ENCODE results near the gene HAGH. TPM values are rescaled to one million over a fixed set of nuclear protein-coding genes. Genes with fewer than 3 reads are reported as not detected.

Gene HAGH
- total and polyA plus RNA-seq, 4 donors, result 51.2 to 99.7 (median 80.2) TPM

- no peak for TF ChIP-seq CTCF (IDR thresholded peaks at IDR 0.05; ENCODE audit: control extremely low read depth, extremely low read depth)
- ATAC-seq (ENCODE audit: insufficient read depth, low FRiP score) (no peak), DNase-seq (no peak)
- no peak overlapping the region for H3K9ac ChIP-seq (ENCODE audit: insufficient read depth in 1 of 2, low read length in 2 of 2)
- peak overlapping the region; percentile 95 for H3K4me3 ChIP-seq
- WGBS, 2 donors, result 15 to 27% methylated on average over 22 of the region's 22 CpGs
- H3K4me1 ChIP-seq (ENCODE audit: control insufficient read depth in 5 of 5, insufficient read depth in 5 of 5, low read length in 5 of 5), result peaks cover 0 to 28% (median 0%) of the 10 kb centered on the region in 5 donors
- no peaks in the 10 kb centered on the region for H3K27me3 ChIP-seq (ENCODE audit: control insufficient read depth in 3 of 3, insufficient read depth in 3 of 3, low read length in 2 of 3)
- H3K36me3 ChIP-seq (ENCODE audit: control insufficient read depth in 4 of 4, insufficient read depth in 4 of 4, low read length in 4 of 4), result peaks cover 5 to 41% (median 7%) of the 10 kb centered on the region in 4 donors
- peak overlapping the region; percentile 6 to 9 for H3K27ac ChIP-seq (ENCODE audit: low read depth in 1 of 2, low read length in 1 of 2)
- no peaks in the 10 kb centered on the region for H3K9me3 ChIP-seq (ENCODE audit: control insufficient read depth in 4 of 4, insufficient read depth in 3 of 4, low read length in 3 of 4)
Measured at GRCh38 chr16:1771864-1772361, 54.7 kb downstream of the HAGH start.

- peak within 1 kb of the TSS; percentile 95 for H3K4me3 ChIP-seq
- H3K4me1 ChIP-seq (ENCODE audit: control insufficient read depth in 5 of 5, insufficient read depth in 5 of 5, low read length in 5 of 5), result peaks cover 0 to 28% (median 0%) of the 10 kb centered on the region in 5 donors
- DNase-seq (peak; percentile 49 to 67 (median 62)), ATAC-seq (ENCODE audit: insufficient read depth, low FRiP score) (peak; percentile 52)
- no peak for TF ChIP-seq CTCF (IDR thresholded peaks at IDR 0.05; ENCODE audit: control extremely low read depth, extremely low read depth)
- 1% methylated on average over 46 to 79 of the region's 79 CpGs for WGBS, 2 donors
- H3K9me3 ChIP-seq (ENCODE audit: control insufficient read depth in 4 of 4, insufficient read depth in 3 of 4, low read length in 3 of 4), result no peaks in the 10 kb centered on the region
- no peaks in the 10 kb centered on the region for H3K27me3 ChIP-seq (ENCODE audit: control insufficient read depth in 3 of 3, insufficient read depth in 3 of 3, low read length in 2 of 3)
- peaks cover 2 to 40% (median 7%) of the 10 kb centered on the region in 4 donors for H3K36me3 ChIP-seq (ENCODE audit: control insufficient read depth in 4 of 4, insufficient read depth in 4 of 4, low read length in 4 of 4)
- H3K27ac ChIP-seq (ENCODE audit: low read depth in 1 of 2, low read length in 1 of 2), result peak within 1 kb of the TSS; percentile 17 to 81
- H3K9ac ChIP-seq (ENCODE audit: insufficient read depth in 1 of 2, low read length in 2 of 2), result no peak within 1 kb of the TSS
Measured at GRCh38 chr16:1771188-1771863, 55.3 kb downstream of the HAGH start, which contains the start of gene NME3. TSS of gene NME3 (minus strand) at chr16:1771543. CDS start at chr16:1771534, 9 bp downstream.

- Histone ChIP-seq H3K4me3 (peak overlapping the region; percentile 72), H3K4me1 (ENCODE audit: control insufficient read depth in 5 of 5, insufficient read depth in 5 of 5, low read length in 5 of 5) (peaks cover 0 to 28% (median 0%) of the 10 kb centered on the region in 5 donors), H3K36me3 (ENCODE audit: control insufficient read depth in 4 of 4, insufficient read depth in 4 of 4, low read length in 4 of 4) (peaks cover 6 to 40% (median 9%) of the 10 kb centered on the region in 4 donors), H3K9me3 (ENCODE audit: control insufficient read depth in 4 of 4, insufficient read depth in 3 of 4, low read length in 3 of 4) (no peaks in the 10 kb centered on the region), H3K27me3 (ENCODE audit: control insufficient read depth in 3 of 3, insufficient read depth in 3 of 3, low read length in 2 of 3) (no peaks in the 10 kb centered on the region), H3K27ac (ENCODE audit: low read depth in 1 of 2, low read length in 1 of 2) (peak overlapping the region; percentile 17 to 68), H3K9ac (ENCODE audit: insufficient read depth in 1 of 2, low read length in 2 of 2) (no peak overlapping the region)
- WGBS, 2 donors, result 11 to 22% methylated on average over 73 to 81 of the region's 81 CpGs
- no peak for TF ChIP-seq CTCF (IDR thresholded peaks at IDR 0.05; ENCODE audit: control extremely low read depth, extremely low read depth)
- ATAC-seq (ENCODE audit: insufficient read depth, low FRiP score) (no peak), DNase-seq (peak in 1 of 3 donors; percentile 35)
Measured at GRCh38 chr16:1770328-1771187, 56.1 kb downstream of the HAGH start.

Data from lung (tissue), 12 donors.